Neural progenitor cell (in vitro differentiated cells): Measurements from ENCODE around the gene PPP1R14B. TPM values are rescaled to one million over a fixed set of nuclear protein-coding genes. Genes with fewer than 3 reads are reported as not detected.

Experiments used
- DNase-seq: peaks from one replicate; pipeline ENCODE4 v3.0.0-alpha.2; 2016; ENCODE audit warnings: low spot score
- H2AFZ ChIP-seq: fragments of 200-600 bp; sonication (generic); replicated peaks from 2 replicates; pipeline ENCODE4 v1.6.1; 2016; ENCODE audit warnings: antibody characterized with exemption
- H3F3A ChIP-seq: fragments of 200-600 bp; sonication (generic); 2 replicates; pipeline ENCODE4 v1.6.1; 2016; ENCODE audit warnings: antibody characterized with exemption, low read depth
- H3K27ac ChIP-seq: fragments of 200-600 bp; sonication (generic); 2 replicates; pipeline ENCODE4 v1.5.1; 2016; ENCODE audit warnings: mild to moderate bottlenecking
- H3K27me3 ChIP-seq: fragments of 200-600 bp; sonication (generic); 2 replicates; pipeline ENCODE4 v1.6.1; 2016; ENCODE audit warnings: mild to moderate bottlenecking, moderate library complexity
- H3K36me3 ChIP-seq: fragments of 200-600 bp; sonication (generic); 2 replicates; pipeline ENCODE4 v1.5.1; 2016
- H3K4me1 ChIP-seq: fragments of 200-600 bp; sonication (generic); 2 replicates; pipeline ENCODE4 v1.6.1; 2016; ENCODE audit warnings: mixed run types
- H3K4me2 ChIP-seq: fragments of 200-600 bp; sonication (generic); 2 replicates; pipeline ENCODE4 v1.6.1; 2016
- H3K4me3 ChIP-seq: fragments of 200-600 bp; sonication (generic); 2 replicates; pipeline ENCODE4 v1.5.1; 2016
- H3K79me2 ChIP-seq: fragments of 200-600 bp; sonication (generic); 2 replicates; pipeline ENCODE4 v1.6.1; 2016; ENCODE audit warnings: low read depth
- H3K9ac ChIP-seq: fragments of 200-600 bp; sonication (generic); 2 replicates; pipeline ENCODE4 v1.6.1; 2016
- H3K9me3 ChIP-seq: fragments of 200-600 bp; sonication (generic); 2 replicates; pipeline ENCODE4 v1.5.1; 2016; ENCODE audit warnings: low read depth
- H4K20me1 ChIP-seq: fragments of 200-600 bp; sonication (generic); 2 replicates; pipeline ENCODE4 v1.6.1; 2016; ENCODE audit warnings: low read depth
- H3K27ac Mint-ChIP-seq: 3 replicates; pipeline ENCODE4 v1.8.0; 2021; ENCODE audit warnings: mixed read lengths
- H3K27me3 Mint-ChIP-seq: 2 replicates; pipeline ENCODE4 v1.8.0; 2022; ENCODE audit warnings: low read depth, mild to moderate bottlenecking, inconsistent platforms, moderate library complexity, mixed read lengths; ENCODE audit not compliant: insufficient read depth
- H3K36me3 Mint-ChIP-seq: 3 replicates; pipeline ENCODE4 v1.8.0; 2021; ENCODE audit warnings: mixed read lengths
- H3K4me1 Mint-ChIP-seq: 3 replicates; pipeline ENCODE4 v1.8.0; 2021; ENCODE audit warnings: mixed read lengths
- H3K4me3 Mint-ChIP-seq: 3 replicates; pipeline ENCODE4 v1.8.0; 2021; ENCODE audit warnings: mild to moderate bottlenecking, moderate library complexity, mixed read lengths
- H3K9me3 Mint-ChIP-seq: 3 replicates; pipeline ENCODE4 v1.8.0; 2020; ENCODE audit warnings: mixed read lengths
- EZH2 ChIP-seq: fragments of 200-600 bp; sonication (generic); IDR thresholded peaks from 2 replicates; pipeline ENCODE4 v1.6.1; 2017; ENCODE audit warnings: antibody characterized with exemption, mild to moderate bottlenecking, moderate library complexity
- EZH2phosphoT487 ChIP-seq: fragments of 200-600 bp; sonication (generic); IDR thresholded peaks from 2 replicates; pipeline ENCODE4 v1.6.1; 2017; ENCODE audit warnings: antibody characterized with exemption
- total RNA-seq: library from RNA; depleted of rRNA; stranded (reverse); fragments of >200 nt; gene quantifications from 2 replicates; pipeline ENCODE4 v1.2.3, GENCODE V29; 2015; ENCODE audit warnings: low replicate concordance
- TF ChIP-seq, protein P1 (sequence below): fragments of 200-600 bp; sonication (generic); IDR thresholded peaks from 2 replicates; pipeline ENCODE4 v1.5.1; 2017; ENCODE audit warnings: antibody characterized with exemption, mild to moderate bottlenecking

PPP1R14B gene
- total RNA-seq, 1 donor from 2014 or later: 107 TPM

DNA sequence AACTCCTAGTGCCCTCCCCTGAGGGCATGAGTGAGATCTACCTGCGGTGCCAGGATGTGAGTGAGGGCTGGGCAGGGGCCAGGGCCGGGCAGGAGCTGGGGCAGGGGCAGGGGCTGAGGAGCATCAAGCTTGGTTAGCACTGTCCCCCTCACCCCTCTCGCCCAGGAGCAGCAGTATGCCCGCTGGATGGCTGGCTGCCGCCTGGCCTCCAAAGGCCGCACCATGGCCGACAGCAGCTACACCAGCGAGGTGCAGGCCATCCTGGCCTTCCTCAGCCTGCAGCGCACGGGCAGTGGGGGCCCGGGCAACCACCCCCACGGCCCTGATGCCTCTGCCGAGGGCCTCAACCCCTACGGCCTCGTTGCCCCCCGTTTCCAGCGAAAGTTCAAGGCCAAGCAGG, 26.5 kb downstream of the PPP1R14B start:
- Histone ChIP-seq H3K36me3 (no peaks in the 10 kb centered on the region), H3K9ac (no peak overlapping the region), H4K20me1 (no peaks in the 10 kb centered on the region), H2AFZ (no peak overlapping the region), H3K27ac (no peak overlapping the region), H3K9me3 (no peaks in the 10 kb centered on the region), H3K4me3 (no peak overlapping the region), H3K79me2 (no peaks in the 10 kb centered on the region), H3K4me1 (peaks cover 3% of the 10 kb centered on the region), H3K4me2 (no peak overlapping the region), H3F3A (peaks cover 5% of the 10 kb centered on the region), H3K27me3 (no peaks in the 10 kb centered on the region)
- TF ChIP-seq EZH2phosphoT487 (no peak), EZH2 (no peak)
- TF ChIP-seq, protein P1, sequence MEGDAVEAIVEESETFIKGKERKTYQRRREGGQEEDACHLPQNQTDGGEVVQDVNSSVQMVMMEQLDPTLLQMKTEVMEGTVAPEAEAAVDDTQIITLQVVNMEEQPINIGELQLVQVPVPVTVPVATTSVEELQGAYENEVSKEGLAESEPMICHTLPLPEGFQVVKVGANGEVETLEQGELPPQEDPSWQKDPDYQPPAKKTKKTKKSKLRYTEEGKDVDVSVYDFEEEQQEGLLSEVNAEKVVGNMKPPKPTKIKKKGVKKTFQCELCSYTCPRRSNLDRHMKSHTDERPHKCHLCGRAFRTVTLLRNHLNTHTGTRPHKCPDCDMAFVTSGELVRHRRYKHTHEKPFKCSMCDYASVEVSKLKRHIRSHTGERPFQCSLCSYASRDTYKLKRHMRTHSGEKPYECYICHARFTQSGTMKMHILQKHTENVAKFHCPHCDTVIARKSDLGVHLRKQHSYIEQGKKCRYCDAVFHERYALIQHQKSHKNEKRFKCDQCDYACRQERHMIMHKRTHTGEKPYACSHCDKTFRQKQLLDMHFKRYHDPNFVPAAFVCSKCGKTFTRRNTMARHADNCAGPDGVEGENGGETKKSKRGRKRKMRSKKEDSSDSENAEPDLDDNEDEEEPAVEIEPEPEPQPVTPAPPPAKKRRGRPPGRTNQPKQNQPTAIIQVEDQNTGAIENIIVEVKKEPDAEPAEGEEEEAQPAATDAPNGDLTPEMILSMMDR: no peak
- Mint-ChIP-seq H3K4me3 (no peak overlapping the region), H3K4me1 (peaks cover 9% of the 10 kb centered on the region), H3K27me3 (no peaks in the 10 kb centered on the region), H3K27ac (no peak overlapping the region), H3K9me3 (no peaks in the 10 kb centered on the region), H3K36me3 (peaks cover 2% of the 10 kb centered on the region)
- DNase-seq: peak; percentile 0

DNA sequence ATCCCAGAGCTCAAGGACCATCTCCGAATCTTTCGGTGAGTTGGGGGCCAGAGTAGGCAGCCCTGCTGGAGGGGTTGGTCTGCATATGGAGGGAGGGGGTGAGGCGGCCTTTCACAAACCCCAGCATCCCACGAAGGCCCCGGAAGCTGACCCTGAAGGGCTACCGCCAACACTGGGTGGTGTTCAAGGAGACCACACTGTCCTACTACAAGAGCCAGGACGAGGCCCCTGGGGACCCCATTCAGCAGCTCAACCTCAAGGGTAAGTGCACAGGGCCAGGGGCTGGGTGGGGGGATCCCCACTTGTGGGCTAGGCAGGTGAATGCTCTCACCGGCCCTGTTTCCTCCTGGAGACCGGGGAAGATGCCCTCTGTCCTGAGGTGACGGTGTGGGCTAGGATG, 27.0 kb downstream of the PPP1R14B start:
- Mint-ChIP-seq H3K9me3 (no peaks in the 10 kb centered on the region), H3K27ac (no peak overlapping the region), H3K4me3 (no peak overlapping the region), H3K36me3 (peaks cover 5% of the 10 kb centered on the region), H3K4me1 (peaks cover 3% of the 10 kb centered on the region), H3K27me3 (no peaks in the 10 kb centered on the region)
- Histone ChIP-seq H3K9me3 (no peaks in the 10 kb centered on the region), H3K36me3 (no peaks in the 10 kb centered on the region), H3K4me3 (no peak overlapping the region), H3K9ac (no peak overlapping the region), H3K27ac (no peak overlapping the region), H3K27me3 (no peaks in the 10 kb centered on the region), H4K20me1 (no peaks in the 10 kb centered on the region), H3K79me2 (no peaks in the 10 kb centered on the region), H3K4me1 (no peaks in the 10 kb centered on the region), H2AFZ (no peak overlapping the region), H3K4me2 (no peak overlapping the region), H3F3A (peaks cover under 1% of the 10 kb centered on the region)
- no peak for TF ChIP-seq EZH2
- no peak for TF ChIP-seq EZH2phosphoT487
- TF ChIP-seq, protein P1: no peak
- DNase-seq: peak; percentile 1

DNA sequence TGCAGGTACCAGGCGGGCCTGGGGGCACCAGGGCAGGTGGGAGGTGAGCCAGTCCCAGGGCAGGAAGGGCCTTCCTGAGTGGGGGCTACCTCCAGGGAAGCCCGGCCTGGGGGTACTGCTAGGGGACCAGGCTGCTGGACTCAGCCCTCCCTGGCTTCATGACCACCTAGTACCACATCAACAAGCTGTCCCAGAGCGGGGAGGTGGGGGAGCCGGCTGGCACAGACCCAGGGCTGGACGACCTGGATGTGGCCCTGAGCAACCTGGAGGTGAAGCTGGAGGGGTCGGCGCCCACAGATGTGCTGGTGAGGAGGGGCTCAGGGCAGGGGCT, 27.4 kb downstream of the PPP1R14B start:
- DNase-seq: no peak
- no peak for TF ChIP-seq EZH2
- no peak for TF ChIP-seq EZH2phosphoT487
- no peaks in the 10 kb centered on the region for H3K27me3 ChIP-seq
- Mint-ChIP-seq H3K4me1 (peaks cover 3% of the 10 kb centered on the region), H3K27ac (no peak overlapping the region), H3K9me3 (no peaks in the 10 kb centered on the region), H3K36me3 (peaks cover 5% of the 10 kb centered on the region), H3K27me3 (no peaks in the 10 kb centered on the region), H3K4me3 (no peak overlapping the region)
- no peaks in the 10 kb centered on the region for H3K36me3 ChIP-seq
- no peaks in the 10 kb centered on the region for H3K9me3 ChIP-seq
- no peaks in the 10 kb centered on the region for H3K79me2 ChIP-seq
- H3K4me2 ChIP-seq: no peak overlapping the region
- H3K4me3 ChIP-seq: no peak overlapping the region
- H3F3A ChIP-seq: no peaks in the 10 kb centered on the region
- no peaks in the 10 kb centered on the region for H4K20me1 ChIP-seq
- no peaks in the 10 kb centered on the region for H3K4me1 ChIP-seq
- H2AFZ ChIP-seq: no peak overlapping the region
- no peak overlapping the region for H3K9ac ChIP-seq
- H3K27ac ChIP-seq: no peak overlapping the region

DNA sequence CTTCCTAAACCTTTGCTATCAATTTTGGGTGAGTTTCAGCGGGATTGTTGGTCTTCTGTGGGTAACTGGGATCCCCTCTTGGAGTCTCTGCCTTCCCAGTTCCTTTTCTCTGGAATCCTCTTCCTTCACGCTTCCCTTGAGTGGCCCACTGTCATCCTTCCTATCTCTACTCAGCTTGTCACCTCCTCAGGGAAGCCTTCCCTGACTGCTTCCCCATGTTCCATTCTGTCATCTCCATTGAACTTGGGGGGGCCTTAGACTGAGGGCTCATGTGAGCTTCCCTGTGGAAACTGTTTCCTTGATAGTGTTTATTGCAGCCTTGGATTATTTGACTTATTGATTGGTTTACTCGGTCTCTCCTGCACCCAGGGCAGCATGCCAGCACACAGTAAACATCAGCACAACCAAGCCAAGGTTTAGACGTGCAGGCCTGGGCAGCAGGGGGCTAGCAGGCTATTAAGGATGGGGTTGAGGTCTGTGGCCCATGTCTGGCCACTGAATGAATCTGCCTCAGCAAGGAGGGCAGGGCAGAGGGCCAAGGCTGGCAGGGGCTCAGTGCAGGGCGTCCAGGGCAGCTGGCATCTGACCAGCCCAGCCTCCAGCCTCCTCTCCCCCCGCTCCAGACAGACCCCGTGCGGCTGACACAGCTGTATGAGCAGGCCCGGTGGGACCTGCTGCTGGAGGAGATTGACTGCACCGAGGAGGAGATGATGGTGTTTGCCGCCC, 28.0 kb downstream of the PPP1R14B start:
- peaks cover 3% of the 10 kb centered on the region for H3K4me1 Mint-ChIP-seq
- Histone ChIP-seq H3K27me3 (no peaks in the 10 kb centered on the region), H3K9me3 (no peaks in the 10 kb centered on the region), H3K36me3 (no peaks in the 10 kb centered on the region), H3K4me3 (no peak overlapping the region), H3F3A (no peaks in the 10 kb centered on the region), H2AFZ (no peak overlapping the region), H3K79me2 (no peaks in the 10 kb centered on the region), H3K9ac (no peak overlapping the region), H3K4me1 (no peaks in the 10 kb centered on the region), H4K20me1 (no peaks in the 10 kb centered on the region), H3K27ac (no peak overlapping the region), H3K4me2 (no peak overlapping the region)
- H3K27ac Mint-ChIP-seq: no peak overlapping the region
- no peak overlapping the region for H3K4me3 Mint-ChIP-seq
- H3K36me3 Mint-ChIP-seq: peaks cover 6% of the 10 kb centered on the region
- H3K9me3 Mint-ChIP-seq: no peaks in the 10 kb centered on the region
- DNase-seq: peak; percentile 1
- H3K27me3 Mint-ChIP-seq: no peaks in the 10 kb centered on the region
- no peak for TF ChIP-seq EZH2
- TF ChIP-seq, protein P1: no peak
- TF ChIP-seq EZH2phosphoT487: no peak
